A673 (cell line): Measurements from ENCODE around the gene TBX4. TPM values are rescaled to one million over a fixed set of nuclear protein-coding genes. Genes with fewer than 3 reads are reported as not detected.

Experiments
- BruUV-seq: library from RNA; stranded (reverse); fragments of 400-500 nt; replicated peaks from 2 replicates; lab custom pipeline; 2021; lab: Mats Ljungman, UMichigan
- CTCF ChIA-PET: fragments of 300-600 bp; sonication (Branson Sonifier 250); formaldehyde crosslinking; loops from one replicate; lab custom pipeline; 2022; ENCODE audit warnings: antibody characterized with exemption; lab: Charles Lee
- POLR2A ChIA-PET: fragments of 300-600 bp; sonication (Branson Sonifier 250); formaldehyde crosslinking; loops from one replicate; lab custom pipeline; 2022; ENCODE audit warnings: antibody characterized with exemption; ENCODE audit not compliant: low non-redundant PET; lab: Charles Lee
- DNase-seq: peaks from one replicate; pipeline ENCODE4 v3.0.0-alpha.2; 2015; ENCODE audit warnings: low spot score
- H3K27ac ChIP-seq: fragments of 200-600 bp; sonication (generic); 2 replicates; pipeline ENCODE4 v1.5.1; 2016; ENCODE audit warnings: mixed run types, low read depth, mild to moderate bottlenecking, mixed read lengths, antibody characterized with exemption, low read length; ENCODE audit not compliant: poor library complexity, severe bottlenecking
- H3K27me3 ChIP-seq: fragments of 200-600 bp; sonication (generic); replicated peaks from 2 replicates; pipeline ENCODE4 v1.6.1; 2017; ENCODE audit warnings: mixed run types, low read depth, mild to moderate bottlenecking, mixed read lengths, antibody characterized with exemption, low read length; ENCODE audit not compliant: insufficient read depth, poor library complexity
- H3K36me3 ChIP-seq: fragments of 200-600 bp; sonication (generic); 2 replicates; pipeline ENCODE4 v1.6.1; 2016; ENCODE audit warnings: mixed run types, mild to moderate bottlenecking, mixed read lengths, antibody characterized with exemption, low read length; ENCODE audit not compliant: insufficient read depth, poor library complexity, severe bottlenecking
- H3K4me1 ChIP-seq: fragments of 200-600 bp; sonication (generic); 2 replicates; pipeline ENCODE4 v1.6.1; 2017; ENCODE audit warnings: mixed run types, mild to moderate bottlenecking, mixed read lengths, antibody characterized with exemption, low read length; ENCODE audit not compliant: insufficient read depth, poor library complexity, severe bottlenecking
- H3K4me3 ChIP-seq: fragments of 200-600 bp; sonication (generic); 2 replicates; pipeline ENCODE4 v1.5.1; 2016; ENCODE audit warnings: low read depth, mixed run types, mild to moderate bottlenecking, mixed read lengths, low read length; ENCODE audit not compliant: poor library complexity, severe bottlenecking
- H3K9me3 ChIP-seq: fragments of 200-600 bp; sonication (generic); 2 replicates; pipeline ENCODE4 v1.6.1; 2016; ENCODE audit warnings: mixed run types, low read depth, mild to moderate bottlenecking, mixed read lengths, antibody characterized with exemption, low read length; ENCODE audit not compliant: poor library complexity, severe bottlenecking
- EZH2 ChIP-seq: fragments of 200-600 bp; sonication (generic); IDR thresholded peaks from 2 replicates; pipeline ENCODE4 v1.6.1; 2017; ENCODE audit warnings: borderline replicate concordance, low read depth, mild to moderate bottlenecking, mixed read lengths, antibody characterized with exemption, low read length; ENCODE audit not compliant: poor library complexity, severe bottlenecking
- intact Hi-C: fragments of 100-400 bp; cut with micrococcal nuclease; formaldehyde crosslinking; loops from one replicate; pipeline ENCODE4 v1.10.0; 2022; ENCODE audit not compliant: unreplicated experiment
- total RNA-seq: library from RNA; stranded (reverse); gene quantifications from 2 replicates; pipeline ENCODE4 v1.2.3, GENCODE V29; 2021
- TF ChIP-seq, protein P1 (sequence below): fragments of 300-800, 200-600 bp; sonication (generic); conservative IDR thresholded peaks from 2 replicates; pipeline ENCODE4 v1.5.1; 2017; ENCODE audit warnings: low read depth, mild to moderate bottlenecking, antibody characterized with exemption, low read length, moderate library complexity, mixed read lengths

Gene TBX4
- total RNA-seq, 1 experiment from 2014 or later, result not detected

DNA sequence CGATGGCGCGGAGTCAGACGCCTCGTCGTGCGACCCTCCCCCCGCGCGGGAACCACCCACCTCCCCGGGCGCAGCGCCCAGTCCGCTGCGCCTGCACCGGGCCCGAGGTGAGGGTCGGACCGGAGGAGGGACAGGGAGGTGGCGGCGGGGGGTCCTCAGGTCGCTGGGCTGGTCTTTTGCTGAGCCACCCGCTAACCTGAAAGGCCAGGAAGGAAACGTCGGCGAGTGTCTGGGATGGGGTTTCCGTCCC is 47.6 kb upstream of the TBX4 start:
- BruUV-seq, result no TSS peak
- Histone ChIP-seq H3K36me3 (no peaks in the 10 kb centered on the region), H3K27ac (no peak overlapping the region), H3K4me3 (peak overlapping the region; percentile 23), H3K27me3 (peaks cover 82% of the 10 kb centered on the region), H3K9me3 (no peaks in the 10 kb centered on the region), H3K4me1 (peaks cover 9% of the 10 kb centered on the region)
- CTCF ChIA-PET, result no interaction called here
- TF ChIP-seq EZH2, result peak; percentile 96
- TF ChIP-seq, protein P1, sequence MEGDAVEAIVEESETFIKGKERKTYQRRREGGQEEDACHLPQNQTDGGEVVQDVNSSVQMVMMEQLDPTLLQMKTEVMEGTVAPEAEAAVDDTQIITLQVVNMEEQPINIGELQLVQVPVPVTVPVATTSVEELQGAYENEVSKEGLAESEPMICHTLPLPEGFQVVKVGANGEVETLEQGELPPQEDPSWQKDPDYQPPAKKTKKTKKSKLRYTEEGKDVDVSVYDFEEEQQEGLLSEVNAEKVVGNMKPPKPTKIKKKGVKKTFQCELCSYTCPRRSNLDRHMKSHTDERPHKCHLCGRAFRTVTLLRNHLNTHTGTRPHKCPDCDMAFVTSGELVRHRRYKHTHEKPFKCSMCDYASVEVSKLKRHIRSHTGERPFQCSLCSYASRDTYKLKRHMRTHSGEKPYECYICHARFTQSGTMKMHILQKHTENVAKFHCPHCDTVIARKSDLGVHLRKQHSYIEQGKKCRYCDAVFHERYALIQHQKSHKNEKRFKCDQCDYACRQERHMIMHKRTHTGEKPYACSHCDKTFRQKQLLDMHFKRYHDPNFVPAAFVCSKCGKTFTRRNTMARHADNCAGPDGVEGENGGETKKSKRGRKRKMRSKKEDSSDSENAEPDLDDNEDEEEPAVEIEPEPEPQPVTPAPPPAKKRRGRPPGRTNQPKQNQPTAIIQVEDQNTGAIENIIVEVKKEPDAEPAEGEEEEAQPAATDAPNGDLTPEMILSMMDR, result no peak
- intact Hi-C loops, result no loop called here
- no peak for DNase-seq
- POLR2A ChIA-PET, result interaction anchor here (0.7 kb wide), 1 partner anchor 39 kb away, joined by 9 read pairs; no protein-coding TSS in a partner anchor

DNA sequence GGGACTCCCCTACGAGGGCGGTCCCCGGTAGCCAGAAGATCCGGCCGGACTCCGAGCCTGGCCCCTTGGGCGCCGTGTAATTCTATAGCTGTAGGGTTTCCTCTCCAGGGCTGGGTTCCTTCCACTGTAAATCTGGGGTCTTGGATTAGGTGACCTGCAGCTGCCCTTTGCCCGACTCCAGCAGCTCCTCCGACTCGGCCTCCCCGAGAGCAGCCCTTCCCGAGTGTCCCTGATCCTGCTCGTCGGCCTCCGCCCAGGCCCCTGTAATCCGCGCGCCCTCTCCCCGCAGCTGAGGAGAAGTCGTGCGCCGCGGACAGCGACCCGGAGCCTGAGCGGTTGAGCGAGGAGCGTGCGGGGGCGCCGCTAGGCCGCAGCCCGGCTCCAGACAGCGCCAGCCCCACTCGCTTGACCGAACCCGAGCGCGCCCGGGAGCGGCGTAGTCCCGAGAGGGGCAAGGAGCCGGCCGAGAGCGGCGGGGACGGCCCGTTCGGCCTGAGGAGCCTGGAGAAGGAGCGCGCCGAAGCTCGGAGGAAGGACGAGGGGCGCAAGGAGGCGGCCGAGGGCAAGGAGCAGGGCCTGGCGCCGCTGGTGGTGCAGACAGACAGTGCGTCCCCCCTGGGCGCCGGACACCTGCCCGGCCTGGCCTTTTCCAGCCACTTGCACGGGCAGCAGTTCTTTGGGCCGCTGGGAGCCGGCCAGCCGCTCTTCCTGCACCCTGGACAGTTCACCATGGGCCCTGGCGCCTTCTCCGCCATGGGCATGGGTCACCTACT is 47.1 kb upstream of the TBX4 start:
- TF ChIP-seq, protein P1, result no peak
- peak; percentile 82 for TF ChIP-seq EZH2
- DNase-seq, result no peak
- intact Hi-C loops, result no loop called here
- Histone ChIP-seq H3K36me3 (no peaks in the 10 kb centered on the region), H3K4me1 (peaks cover 11% of the 10 kb centered on the region), H3K27ac (no peak overlapping the region), H3K27me3 (peaks cover 81% of the 10 kb centered on the region), H3K4me3 (peak overlapping the region; percentile 23), H3K9me3 (no peaks in the 10 kb centered on the region)
- BruUV-seq, result no TSS peak
- CTCF ChIA-PET, result no interaction called here
- POLR2A ChIA-PET, result no interaction called here

DNA sequence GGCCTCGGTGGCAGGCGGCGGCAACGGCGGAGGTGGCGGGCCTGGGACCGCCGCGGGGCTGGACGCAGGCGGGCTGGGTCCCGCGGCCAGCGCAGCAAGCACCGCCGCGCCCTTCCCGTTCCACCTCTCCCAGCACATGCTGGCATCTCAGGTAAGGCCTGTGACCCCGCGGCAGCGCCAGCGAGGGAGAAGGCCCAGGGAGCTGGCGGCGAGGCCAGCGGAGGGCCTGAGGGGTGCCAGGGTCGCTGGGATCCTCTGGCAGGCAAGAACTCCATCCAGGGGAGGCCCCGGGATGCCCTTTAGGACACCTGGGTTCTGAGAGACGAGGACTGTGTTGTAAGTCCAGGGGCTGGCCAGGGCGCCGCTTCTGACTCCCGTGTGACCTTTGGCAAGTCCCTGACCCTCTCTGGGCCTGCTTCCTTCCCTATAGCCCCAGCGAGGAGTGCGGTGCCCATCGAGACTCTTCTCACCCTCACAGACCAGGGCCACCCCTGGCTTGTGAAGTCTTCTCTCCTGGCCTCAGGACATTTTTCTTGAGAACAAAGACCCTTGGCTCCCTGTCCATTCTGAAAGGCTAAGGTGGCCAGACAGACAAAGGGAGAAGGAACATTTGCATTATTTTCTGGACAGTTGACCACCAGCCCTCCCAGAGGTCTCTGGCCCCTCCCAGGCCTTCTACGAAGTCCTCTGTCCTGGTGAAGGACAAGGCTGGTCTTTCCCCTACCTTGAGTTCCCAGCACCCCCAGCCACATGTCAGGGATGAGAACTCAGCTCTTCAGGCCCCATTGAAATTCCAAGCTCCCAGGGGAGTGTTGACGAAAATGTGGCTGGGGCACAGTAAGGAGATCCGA is 46.3 kb upstream of the TBX4 start:
- peaks cover 82% of the 10 kb centered on the region for H3K27me3 ChIP-seq
- no peaks in the 10 kb centered on the region for H3K36me3 ChIP-seq
- no peak for DNase-seq
- intact Hi-C loops, result no loop called here
- ChIA-PET CTCF (interaction anchor here (0.8 kb wide), 1 partner anchor 685 kb away, joined by 12 read pairs; no protein-coding TSS in a partner anchor), POLR2A (no interaction called here)
- no peak overlapping the region for H3K4me3 ChIP-seq
- no peak overlapping the region for H3K27ac ChIP-seq
- H3K9me3 ChIP-seq, result no peaks in the 10 kb centered on the region
- peaks cover 19% of the 10 kb centered on the region for H3K4me1 ChIP-seq
- BruUV-seq, result no TSS peak
- TF ChIP-seq, protein P1, result no peak
- TF ChIP-seq EZH2, result no peak
